HTR-8/SVneo (cell line): ENCODE measurements around the gene ZNF284.
"Not testable (repeated sequence)": the region's sequence is repeated elsewhere in the genome, so short reads cannot be mapped to it uniquely, and the experiment has no call there.

Experiments used
- DNase-seq: peaks from one replicate; pipeline ENCODE4 v3.0.0; 2011; ENCODE audit warnings: low spot score, mixed read lengths; ENCODE audit not compliant: insufficient read length
- FAIRE-seq: peaks from 2 replicates; lab custom pipeline; 2011; peaks lifted over from hg19 to GRCh38; lab: Jason Lieb, UNC

Gene ZNF284

DNA sequence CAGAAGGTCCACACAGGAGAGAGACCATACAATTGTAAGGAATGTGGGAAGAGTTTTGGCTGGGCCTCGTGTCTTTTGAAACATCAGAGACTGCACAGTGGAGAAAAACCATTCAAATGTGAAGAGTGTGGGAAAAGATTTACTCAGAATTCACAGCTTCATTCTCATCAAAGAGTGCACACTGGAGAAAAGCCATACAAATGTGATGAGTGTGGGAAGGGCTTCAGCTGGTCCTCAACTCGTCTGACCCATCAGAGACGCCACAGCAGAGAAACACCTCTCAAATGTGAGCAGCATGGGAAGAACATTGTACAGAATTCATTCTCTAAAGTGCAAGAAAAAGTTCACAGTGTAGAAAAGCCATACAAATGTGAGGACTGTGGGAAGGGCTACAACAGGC is 35.8 kb downstream of the ZNF284 start:
- DNase-seq (no peak), FAIRE-seq (no peak)

DNA sequence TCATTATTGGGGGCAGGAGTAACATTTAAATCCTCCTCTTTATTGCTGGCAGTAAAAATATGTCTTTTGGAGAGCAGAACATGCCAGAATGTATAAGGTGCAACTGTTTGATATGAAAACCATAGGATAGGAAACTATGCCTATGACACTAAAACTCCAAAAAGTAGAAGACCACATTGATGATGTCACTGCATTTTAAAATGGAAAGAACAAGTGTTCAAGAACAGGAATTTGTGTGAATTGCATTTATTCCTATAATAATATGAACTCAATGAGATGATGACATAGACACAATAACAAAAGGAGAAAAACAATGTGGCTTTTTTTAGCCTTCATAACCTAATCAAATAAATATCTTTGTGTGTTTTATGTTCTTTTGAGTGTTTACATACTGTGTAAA is 37.5 kb downstream of the ZNF284 start:
- FAIRE-seq = no peak
- DNase-seq = no peak

DNA sequence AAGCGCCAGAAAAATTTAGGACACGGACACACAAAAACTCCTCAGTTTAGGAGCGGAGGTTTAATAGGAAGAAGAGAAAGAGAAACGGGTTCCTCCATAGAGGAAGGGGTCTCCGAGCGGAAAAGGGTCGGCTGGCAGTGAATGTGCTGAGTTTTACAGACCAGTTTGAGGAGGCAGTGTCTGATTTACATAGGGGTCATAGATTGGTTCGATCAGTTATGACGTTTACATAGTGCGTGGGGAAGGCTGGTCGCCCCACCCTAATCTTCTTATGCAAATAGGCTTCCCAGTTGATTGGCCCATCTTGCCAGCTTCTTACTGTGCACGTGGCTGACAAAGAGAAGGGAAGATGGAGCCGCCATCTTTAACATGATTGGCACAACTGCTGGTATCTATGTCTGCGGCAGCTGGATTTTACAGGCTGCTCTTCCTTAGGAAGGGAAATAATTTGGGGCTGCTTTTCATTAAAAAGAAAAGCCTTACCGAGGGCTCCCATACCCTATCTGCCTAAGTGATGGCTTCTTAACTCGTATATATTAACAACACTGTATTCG is 40.0 kb downstream of the ZNF284 start:
- FAIRE-seq = no peak
- peak; percentile 12 for DNase-seq

DNA sequence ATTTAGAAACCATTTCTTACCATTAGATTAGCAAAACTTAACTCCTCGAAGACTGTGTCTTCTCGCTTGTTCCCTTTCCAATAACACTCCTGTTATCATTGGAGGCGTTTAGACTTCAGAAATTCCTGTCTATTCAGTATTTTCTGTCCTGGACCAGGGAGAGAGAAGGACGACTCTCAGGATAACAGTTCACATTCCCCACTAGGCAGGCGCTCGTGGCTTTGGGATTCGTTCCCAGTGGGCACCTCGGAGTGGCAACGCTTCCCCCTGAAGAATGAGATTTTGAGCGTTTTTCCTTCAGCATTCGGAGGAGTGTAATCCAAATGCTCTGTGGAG is 40.8 kb downstream of the ZNF284 start:
- FAIRE-seq = no peak
- DNase-seq = no peak

DNA sequence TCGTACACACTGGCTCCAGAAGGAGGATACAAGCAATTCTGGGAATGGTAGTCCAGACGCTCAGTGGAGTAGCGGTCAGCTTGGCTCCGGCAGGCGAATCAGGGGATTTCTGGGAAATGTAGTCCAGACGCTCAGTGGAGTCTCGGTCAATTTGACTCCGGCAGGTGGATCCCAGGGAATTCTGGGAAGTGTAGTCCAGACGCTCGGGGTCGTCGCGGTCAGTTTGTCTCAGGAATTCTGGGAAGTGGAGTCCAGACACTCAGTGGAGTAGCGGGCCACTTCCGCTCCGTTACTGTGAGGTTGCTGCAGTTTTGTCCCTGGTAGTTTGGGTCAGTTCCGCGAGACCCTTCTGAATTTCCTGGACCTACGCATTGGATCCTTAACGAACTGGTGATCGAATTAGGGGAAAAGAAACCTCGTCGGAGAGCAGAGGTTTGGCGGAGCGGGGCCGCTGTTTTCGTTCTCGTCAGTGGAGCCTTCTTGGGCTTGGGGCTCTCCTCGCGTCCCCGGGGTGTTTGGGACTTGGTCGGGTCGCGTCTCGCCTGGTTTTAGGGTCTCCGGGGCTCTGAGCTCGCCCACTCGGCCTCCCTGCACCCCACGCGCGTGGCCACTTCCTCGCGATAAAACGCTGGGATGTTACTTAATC is 41.3 kb downstream of the ZNF284 start, which contains the start of gene ZNF225:
Gene ZNF225, plus strand, starts transcription at position 262 of the 646 bp plus-strand sequence. CDS start 2,429 bp downstream, outside the sequence.
- FAIRE-seq = peak; percentile 77
- peak; percentile 95 for DNase-seq

DNA sequence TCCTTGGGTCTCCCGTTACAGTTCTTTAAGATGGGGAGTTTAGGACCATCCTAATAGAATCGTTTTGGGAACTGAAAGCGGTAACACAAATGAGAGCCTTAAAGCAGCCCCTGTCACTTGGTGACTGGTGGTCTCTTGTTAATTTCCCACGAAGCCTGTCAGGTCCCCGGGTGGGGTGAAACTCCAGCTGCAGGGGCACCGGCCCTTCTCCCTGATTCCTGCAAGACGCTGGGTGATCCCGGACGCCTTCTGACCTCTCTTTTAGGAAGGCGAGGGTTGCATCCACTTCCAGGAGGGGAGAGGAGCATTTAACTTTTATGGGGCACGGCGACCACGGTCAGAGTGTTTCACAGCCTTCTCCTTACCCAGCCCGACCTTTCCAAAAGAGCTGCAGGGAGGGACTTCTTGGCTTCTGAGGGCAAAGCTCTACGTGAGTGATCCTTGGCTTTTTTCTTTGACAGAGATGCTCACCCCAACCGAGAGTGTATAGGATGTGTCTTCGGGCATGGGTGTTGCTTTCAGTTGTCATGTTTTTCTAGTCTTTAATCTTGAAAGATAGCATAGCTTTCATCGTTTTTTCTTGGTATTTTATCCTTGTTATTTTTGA is 41.9 kb downstream of the ZNF284 start:
- no peak for FAIRE-seq

DNA sequence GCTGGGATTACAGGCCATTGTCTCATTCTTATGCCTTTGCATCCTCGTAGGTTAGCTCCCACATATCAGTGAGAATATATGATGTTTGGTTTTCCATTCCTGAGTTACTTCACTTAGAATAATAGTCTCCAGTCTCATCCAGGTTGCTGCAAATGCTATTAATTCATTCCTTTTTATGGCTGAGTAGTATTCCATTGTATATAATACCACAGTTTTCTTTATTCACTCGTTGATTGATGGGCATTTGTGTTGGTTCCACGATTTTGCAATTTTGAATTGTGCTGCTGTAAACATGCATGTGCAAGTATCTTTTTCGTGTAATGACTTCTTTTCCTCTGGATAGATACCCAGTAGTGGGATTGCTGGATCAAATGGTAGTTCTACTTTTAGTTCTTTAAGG is 49.2 kb downstream of the ZNF284 start:
- DNase-seq, FAIRE-seq: not testable (repeated sequence)

More for the DNA sequence above, 41.9 kb downstream of the ZNF284 start:
- peak; percentile 10 for DNase-seq

DNA sequence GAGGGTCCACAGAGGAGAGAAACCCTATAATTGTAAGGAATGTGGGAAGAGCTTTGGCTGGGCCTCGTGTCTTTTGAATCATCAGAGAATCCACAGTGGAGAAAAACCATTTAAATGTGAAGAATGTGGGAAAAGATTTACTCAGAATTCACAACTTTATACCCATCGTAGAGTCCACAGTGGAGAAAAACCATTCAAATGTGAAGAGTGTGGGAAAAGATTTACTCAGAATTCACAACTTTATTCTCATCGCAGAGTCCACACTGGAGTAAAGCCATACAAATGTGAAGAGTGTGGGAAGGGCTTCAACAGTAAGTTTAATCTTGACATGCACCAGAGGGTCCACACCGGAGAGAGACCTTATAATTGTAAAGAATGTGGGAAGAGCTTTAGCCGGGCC is 60.0 kb downstream of the ZNF284 start:
- FAIRE-seq (no peak), DNase-seq (no peak)
